Ishikawa (cell line): ENCODE results near the gene TXNDC16.

Source experiments
- CEBPB ChIP-seq: IDR thresholded peaks from 2 replicates; pipeline ENCODE4 v1.6.1; 2012
- EP300 ChIP-seq: IDR thresholded peaks from 2 replicates; pipeline ENCODE4 v1.6.1; 2012; ENCODE audit warnings: borderline replicate concordance
- FOXM1 ChIP-seq: IDR thresholded peaks from 2 replicates; pipeline ENCODE4 v1.6.1; 2012; ENCODE audit warnings: low read depth, borderline replicate concordance
- NFIC ChIP-seq: IDR thresholded peaks from 2 replicates; pipeline ENCODE4 v1.6.1; 2012
- REST ChIP-seq: IDR thresholded peaks from 2 replicates; pipeline ENCODE4 v1.6.1; 2012; ENCODE audit warnings: low read depth, mild to moderate bottlenecking
- TAF1 ChIP-seq: IDR thresholded peaks from 2 replicates; pipeline ENCODE4 v1.6.1; 2012; ENCODE audit warnings: low read depth, mild to moderate bottlenecking
- TF ChIP-seq, protein P1 (sequence below): IDR thresholded peaks from 2 replicates; pipeline ENCODE4 v1.6.1; 2012

GRCh38 chr14:52472728-52473127 is 79.6 kb downstream of the TXNDC16 start:
- TF ChIP-seq EP300 (no peak), CEBPB (no peak), REST (no peak), FOXM1 (no peak), NFIC (no peak), TAF1 (no peak)
- TF ChIP-seq, protein P1, sequence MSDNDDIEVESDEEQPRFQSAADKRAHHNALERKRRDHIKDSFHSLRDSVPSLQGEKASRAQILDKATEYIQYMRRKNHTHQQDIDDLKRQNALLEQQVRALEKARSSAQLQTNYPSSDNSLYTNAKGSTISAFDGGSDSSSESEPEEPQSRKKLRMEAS: no peak
